Measurements from ENCODE around the gene UCK1.

Gene UCK1

DNA sequence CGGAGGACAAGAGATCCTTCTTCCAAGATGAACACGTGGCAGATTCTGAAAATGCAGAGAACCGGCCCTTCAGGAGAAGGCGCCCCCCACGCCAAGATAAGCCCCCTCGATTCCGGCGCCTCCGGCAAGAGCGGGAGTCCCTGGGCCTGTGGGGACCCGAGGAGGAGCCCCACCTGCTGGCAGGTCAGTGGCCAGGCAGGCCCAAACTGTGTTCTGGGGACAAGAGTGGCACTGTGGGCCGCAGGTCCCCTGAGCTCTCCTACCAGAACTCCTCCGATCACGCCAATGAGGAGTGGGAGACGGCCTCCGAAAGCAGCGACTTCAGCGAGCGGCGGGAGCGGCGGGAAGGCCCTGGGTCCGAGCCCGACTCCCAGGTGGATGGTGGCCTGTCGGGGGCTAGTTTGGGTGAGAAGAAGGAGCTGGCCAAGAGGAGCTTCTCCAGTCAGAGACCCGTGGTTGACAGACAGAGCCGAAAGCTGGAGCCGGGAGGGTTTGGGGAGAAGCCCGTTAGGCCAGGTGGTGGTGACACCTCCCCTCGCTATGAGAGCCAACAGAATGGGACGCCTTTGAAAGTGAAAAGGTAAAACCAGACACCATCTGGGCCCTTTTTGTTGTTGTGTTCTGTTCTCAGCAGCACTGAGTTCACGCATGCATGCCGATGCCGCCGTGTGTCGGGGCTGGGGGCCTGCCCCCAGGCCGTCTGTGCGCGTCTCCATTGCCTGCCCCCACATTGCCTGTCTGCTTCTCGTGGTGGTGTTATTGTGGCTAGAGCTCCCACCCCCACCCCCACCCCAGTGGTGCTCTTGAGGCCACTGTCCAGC lies 54.9 kb downstream of the UCK1 start:
- no peak for DNase-seq

- DNase-seq: no peak
Observed at GRCh38 chr9:131475111-131475955, 55.7 kb downstream of the UCK1 start.

DNA sequence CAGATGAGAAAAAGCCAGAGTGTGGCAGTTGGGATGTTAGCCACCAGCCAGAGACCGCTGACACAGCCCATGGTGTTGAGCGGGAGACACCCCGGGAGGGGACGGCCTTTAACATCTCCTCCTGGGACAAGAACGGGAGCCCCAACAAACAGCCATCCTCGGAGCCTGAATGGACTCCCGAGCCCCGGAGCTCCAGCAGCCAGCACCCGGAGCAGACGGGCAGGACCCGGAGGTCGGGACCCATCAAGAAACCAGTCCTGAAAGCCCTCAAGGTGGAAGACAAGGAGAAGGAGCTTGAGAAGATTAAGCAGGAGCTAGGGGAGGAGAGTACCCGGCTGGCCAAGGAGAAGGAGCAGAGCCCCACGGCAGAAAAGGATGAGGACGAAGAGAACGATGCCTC lies 56.4 kb downstream of the UCK1 start:
- DNase-seq: no peak

DNA sequence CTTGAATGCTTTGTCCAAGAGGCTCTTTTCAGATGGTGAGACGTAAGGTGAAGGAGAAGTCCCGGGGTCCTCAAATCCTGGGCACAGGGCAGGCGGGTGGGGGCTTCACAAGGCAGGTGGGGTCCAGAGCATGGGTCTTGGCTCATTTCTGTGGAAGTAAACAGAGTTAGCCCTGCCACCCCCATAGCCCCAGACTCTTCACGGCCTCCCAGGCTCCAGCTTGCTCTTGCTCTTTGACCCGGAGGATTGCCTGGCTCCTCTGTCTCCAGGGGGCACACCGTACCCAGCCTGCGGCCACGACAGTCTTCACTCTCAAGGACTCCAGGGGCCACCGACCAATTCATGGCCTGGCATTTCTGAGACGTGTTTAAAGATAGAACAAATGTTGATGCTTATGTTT lies 57.2 kb downstream of the UCK1 start:
- no peak for DNase-seq

Data from NCI-H1417 (cell line).